Caki2 (cell line): ENCODE measurements around the gene METTL2A. TPM values are rescaled to one million over a fixed set of nuclear protein-coding genes. Genes with fewer than 3 reads are reported as not detected.
A peak's percentile ranks its signal among the peaks of the same experiment; 100 is the strongest.
"Not testable (repeated sequence)": the region's sequence is repeated elsewhere in the genome, so short reads cannot be mapped to it uniquely, and the experiment has no call there.

Experiments used
- DNase-seq: peaks from one replicate; pipeline ENCODE4 v3.0.0-alpha.2; 2015; ENCODE audit warnings: low read depth
- in situ Hi-C: cut with HindIII; loops from 2 replicates; pipeline ENCODE4 v1.10.0; 2016; ENCODE audit warnings: low sequenced_read_pairs, low pct_unique_long_range_greater_than_20kb, mixed read lengths
- total RNA-seq: library from RNA; depleted of rRNA; stranded (reverse); fragments of >200 nt; shearing (Covaris generic); gene quantifications from 2 replicates; pipeline ENCODE4 v1.2.3, GENCODE V29; 2014; ENCODE audit warnings: low replicate concordance; rRNA removed

METTL2A gene, protein sequence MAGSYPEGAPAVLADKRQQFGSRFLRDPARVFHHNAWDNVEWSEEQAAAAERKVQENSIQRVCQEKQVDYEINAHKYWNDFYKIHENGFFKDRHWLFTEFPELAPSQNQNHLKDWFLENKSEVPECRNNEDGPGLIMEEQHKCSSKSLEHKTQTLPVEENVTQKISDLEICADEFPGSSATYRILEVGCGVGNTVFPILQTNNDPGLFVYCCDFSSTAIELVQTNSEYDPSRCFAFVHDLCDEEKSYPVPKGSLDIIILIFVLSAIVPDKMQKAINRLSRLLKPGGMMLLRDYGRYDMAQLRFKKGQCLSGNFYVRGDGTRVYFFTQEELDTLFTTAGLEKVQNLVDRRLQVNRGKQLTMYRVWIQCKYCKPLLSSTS
- 16.3 and 31.2 TPM in 2 replicates for total RNA-seq

DNA sequence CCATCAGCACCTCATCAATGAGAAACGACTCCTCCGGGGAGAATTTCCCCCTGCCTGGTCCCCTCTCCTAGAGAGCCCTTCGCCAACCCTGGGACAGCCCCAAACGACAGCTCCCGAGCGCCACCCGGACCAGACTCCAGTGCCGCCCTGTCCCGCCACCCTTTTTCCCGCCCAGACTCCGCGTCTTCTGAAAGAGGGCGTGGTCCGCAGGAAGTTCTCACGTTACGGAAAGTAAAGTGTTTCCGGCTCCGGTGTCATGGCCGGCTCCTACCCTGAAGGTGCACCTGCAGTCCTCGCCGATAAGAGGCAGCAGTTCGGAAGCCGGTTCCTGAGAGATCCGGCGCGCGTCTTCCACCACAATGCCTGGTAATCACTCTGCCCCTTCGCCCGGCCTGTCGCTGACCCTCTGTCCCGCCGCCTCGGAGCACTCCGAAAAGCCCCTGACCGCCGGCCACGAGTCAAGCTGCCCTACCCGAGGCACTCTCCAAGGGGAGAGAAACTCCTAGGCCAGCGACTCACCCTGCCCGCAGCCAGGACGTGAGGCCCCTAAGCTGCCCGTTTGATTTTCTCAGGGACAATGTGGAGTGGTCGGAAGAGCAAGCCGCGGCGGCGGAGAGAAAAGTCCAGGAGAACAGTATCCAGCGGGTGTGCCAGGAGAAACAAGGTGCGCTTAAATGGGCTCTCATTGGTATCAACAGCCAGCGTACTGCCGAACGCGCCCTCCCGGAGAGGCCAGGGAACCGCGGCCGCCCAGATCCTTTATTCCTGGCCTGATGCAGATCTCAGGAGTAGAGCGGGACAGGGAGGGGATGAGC is at the start of gene METTL2A:
Gene METTL2A (plus strand): TSS at position 251 of the 815 bp plus-strand sequence. CDS start 6 bp downstream, at position 257.
- DNase-seq: peak; percentile 90
- in situ Hi-C loops: not testable (repeated sequence)

DNA sequence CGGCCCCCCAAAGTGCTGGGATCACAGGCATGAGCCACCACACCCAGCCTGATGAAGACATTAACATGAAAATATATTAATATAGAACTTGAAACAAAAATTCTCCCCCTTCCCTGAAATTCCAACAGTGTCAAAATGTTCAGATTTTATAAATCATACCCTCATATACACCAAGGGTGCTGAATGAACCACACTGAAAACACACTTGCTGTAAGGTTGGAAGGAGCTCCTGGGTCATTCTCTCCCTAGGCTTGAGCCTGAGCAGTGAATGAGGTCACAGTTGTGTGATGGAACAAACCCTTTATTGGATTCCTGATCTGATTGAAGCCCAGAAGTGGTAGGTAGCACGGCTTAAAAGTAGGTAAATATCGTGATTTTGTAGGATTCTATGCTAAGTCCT is 43.4 kb upstream of the METTL2A start, which contains the start of gene EFCAB3:
Gene EFCAB3 (plus strand): TSS at position 301 of the 400 bp plus-strand sequence. CDS start 2,427 bp downstream, outside the sequence.
- no peak for DNase-seq
- in situ Hi-C loops: no loop called here

GRCh38 chr17:62381561-62381960 is 42.1 kb upstream of the METTL2A start:
- in situ Hi-C loops: no loop called here
- no peak for DNase-seq

- in situ Hi-C loops: no loop called here
- no peak for DNase-seq
These were observed 34.8 kb upstream of the METTL2A start for GRCh38 chr17:62388856-62389255.

GRCh38 chr17:62392908-62393307 is 30.8 kb upstream of the METTL2A start:
- in situ Hi-C loops: no loop called here

DNA sequence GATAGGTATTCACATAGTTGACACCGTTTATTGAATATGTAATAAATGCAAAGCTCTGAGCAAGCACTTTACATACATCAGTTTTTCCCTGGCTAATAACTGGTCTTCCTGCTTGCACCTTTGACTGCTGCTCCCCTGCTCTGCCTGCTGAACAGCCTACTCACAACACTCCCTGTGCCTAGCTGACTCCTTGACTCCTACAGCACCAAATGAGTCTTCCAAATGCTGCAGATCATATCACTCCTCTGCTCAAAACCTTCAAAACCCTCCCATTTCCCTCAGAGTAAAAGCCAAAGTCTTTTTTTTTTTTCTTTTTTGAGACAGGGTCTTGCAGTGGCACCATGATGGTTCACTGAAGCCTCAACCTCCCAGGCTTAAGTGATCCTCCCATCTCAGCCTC is 24.8 kb upstream of the METTL2A start:
- no peak for DNase-seq

More at GRCh38 chr17:62392908-62393307, 30.8 kb upstream of the METTL2A start:
- no peak for DNase-seq

DNA sequence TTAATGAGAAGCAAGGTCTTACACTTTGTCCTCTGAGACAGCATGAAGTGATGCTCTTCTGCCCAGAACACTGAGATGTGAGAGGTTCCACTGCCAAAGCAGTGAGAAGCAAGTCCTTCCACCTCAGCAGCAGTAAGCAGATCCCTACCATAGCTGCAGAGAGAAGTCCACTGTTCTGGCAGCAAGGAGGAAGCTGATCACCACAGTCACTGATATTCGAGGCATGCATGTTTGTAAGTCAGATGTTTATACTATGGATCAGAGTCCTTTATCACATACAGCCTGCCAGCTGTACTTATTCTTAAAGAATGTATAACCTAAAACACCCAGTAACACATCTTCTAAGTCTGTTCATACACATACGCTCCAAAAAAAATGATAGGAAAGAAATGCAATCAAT is 18.2 kb upstream of the METTL2A start:
- no peak for DNase-seq

More for the DNA sequence above, 24.8 kb upstream of the METTL2A start:
- in situ Hi-C loops: no loop called here

GRCh38 chr17:62413090-62413489 is 10.6 kb upstream of the METTL2A start:
- in situ Hi-C loops, DNase-seq: not testable (repeated sequence)

More for the DNA sequence above, 18.2 kb upstream of the METTL2A start:
- in situ Hi-C loops: no loop called here

- DNase-seq, in situ Hi-C loops: not testable (repeated sequence)
These were observed 2.5 kb downstream of the METTL2A start for GRCh38 chr17:62426214-62426613.

DNA sequence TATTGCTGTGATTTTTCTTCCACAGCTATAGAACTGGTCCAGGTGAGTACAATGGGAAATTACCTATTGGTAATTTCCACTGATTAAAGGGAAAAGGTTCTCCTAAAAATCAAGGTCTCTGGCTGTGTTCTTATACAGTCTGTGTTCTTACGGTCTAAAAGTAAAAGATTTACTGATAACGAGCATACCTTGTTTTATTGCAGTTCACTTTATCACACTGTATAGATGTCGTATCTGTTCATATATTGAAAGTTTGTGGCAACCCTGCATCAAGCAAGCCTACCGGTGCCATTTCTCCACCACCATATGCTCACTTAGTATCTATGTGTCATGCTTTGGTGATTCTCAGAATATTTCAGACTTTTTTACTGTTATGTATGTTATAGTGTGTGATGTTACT is 11.6 kb downstream of the METTL2A start:
- in situ Hi-C loops, DNase-seq: not testable (repeated sequence)

- DNase-seq, in situ Hi-C loops: not testable (repeated sequence)
These were observed 17.5 kb downstream of the METTL2A start for GRCh38 chr17:62441181-62441580.

GRCh38 chr17:62444063-62444462 is 20.4 kb downstream of the METTL2A start:
- in situ Hi-C loops: no loop called here
- no peak for DNase-seq

- in situ Hi-C loops, DNase-seq: not testable (repeated sequence)
These were observed 22.1 kb downstream of the METTL2A start for GRCh38 chr17:62445791-62446190.

- in situ Hi-C loops, DNase-seq: not testable (repeated sequence)
These were observed 28.5 kb downstream of the METTL2A start for GRCh38 chr17:62452195-62452594.

GRCh38 chr17:62453041-62453440 is 29.3 kb downstream of the METTL2A start:
- DNase-seq, in situ Hi-C loops: not testable (repeated sequence)

DNA sequence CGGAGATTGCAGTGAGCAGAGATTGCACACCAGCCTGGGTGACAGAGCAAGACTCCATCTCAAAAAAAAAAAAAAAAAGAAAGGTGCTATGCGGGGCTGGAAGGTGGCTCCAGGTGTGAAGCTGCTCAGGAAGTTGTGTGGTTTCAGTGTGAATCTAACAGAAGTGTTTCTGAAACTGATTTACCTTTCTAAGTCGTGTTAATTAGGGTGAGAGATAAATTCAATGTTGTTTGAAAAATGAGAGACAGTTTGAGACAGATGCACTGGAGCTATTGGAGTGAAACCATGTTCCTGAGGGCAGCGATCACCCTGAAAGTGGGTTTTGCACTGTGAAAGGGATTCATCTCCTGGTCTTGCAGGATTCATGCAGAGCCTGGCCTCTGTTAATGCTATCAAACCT is 30.0 kb downstream of the METTL2A start:
- in situ Hi-C loops, DNase-seq: not testable (repeated sequence)

- DNase-seq, in situ Hi-C loops: not testable (repeated sequence)
These were observed 30.4 kb downstream of the METTL2A start for GRCh38 chr17:62454111-62454510.

- in situ Hi-C loops: no loop called here
- DNase-seq: no peak
These were observed 32.3 kb downstream of the METTL2A start for GRCh38 chr17:62456016-62456415.

DNA sequence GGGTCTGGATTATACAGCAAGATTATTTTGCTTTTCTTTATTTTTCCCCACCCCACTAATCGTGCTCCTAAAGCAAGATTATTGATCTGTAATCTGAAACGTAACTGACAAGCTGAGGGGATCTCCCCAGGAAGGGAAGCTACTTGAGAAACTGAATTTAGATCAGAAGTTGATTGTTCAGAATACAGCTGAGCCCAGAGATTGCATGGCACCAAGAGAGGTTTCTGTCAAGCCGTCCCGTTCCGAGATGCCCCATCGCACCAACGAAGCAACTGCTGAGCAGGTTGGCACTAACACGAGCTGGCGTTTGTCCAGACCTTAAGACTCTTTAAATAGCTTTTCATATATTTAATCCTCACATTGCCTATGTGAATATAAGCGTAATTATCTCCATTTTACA is 34.8 kb downstream of the METTL2A start:
- in situ Hi-C loops, DNase-seq: not testable (repeated sequence)
